ENCODE results near the gene ST7.

The ST7 gene

GRCh38 chr7:117273325-117273724 is 320.0 kb downstream of the ST7 start:
- DNase-seq (ENCODE audit: low read depth): no peak

- no peak for DNase-seq (ENCODE audit: low read depth)
These were observed 320.5 kb downstream of the ST7 start for GRCh38 chr7:117273814-117274225.

GRCh38 chr7:117274951-117275350 is 321.6 kb downstream of the ST7 start:
- DNase-seq (ENCODE audit: low read depth): no peak

GRCh38 chr7:117277576-117277975 is 324.3 kb downstream of the ST7 start:
- no peak for DNase-seq (ENCODE audit: low read depth)

GRCh38 chr7:117278040-117278439 is 324.7 kb downstream of the ST7 start:
- DNase-seq (ENCODE audit: low read depth): no peak

GRCh38 chr7:117279203-117279602 is 325.9 kb downstream of the ST7 start:
- DNase-seq (ENCODE audit: low read depth): no peak

All from fibroblast of the conjunctiva (primary cell).